HG03039 (cell line): Measurements from ENCODE around the gene ERCC3.

Experiments used
- ATAC-seq: cut with Tn5 transposase; IDR thresholded peaks from one replicate; pipeline ENCODE4 v1.9.1; 2021; ENCODE audit warnings: mild to moderate bottlenecking, moderate library complexity; ENCODE audit not compliant: unreplicated experiment

Gene ERCC3

DNA sequence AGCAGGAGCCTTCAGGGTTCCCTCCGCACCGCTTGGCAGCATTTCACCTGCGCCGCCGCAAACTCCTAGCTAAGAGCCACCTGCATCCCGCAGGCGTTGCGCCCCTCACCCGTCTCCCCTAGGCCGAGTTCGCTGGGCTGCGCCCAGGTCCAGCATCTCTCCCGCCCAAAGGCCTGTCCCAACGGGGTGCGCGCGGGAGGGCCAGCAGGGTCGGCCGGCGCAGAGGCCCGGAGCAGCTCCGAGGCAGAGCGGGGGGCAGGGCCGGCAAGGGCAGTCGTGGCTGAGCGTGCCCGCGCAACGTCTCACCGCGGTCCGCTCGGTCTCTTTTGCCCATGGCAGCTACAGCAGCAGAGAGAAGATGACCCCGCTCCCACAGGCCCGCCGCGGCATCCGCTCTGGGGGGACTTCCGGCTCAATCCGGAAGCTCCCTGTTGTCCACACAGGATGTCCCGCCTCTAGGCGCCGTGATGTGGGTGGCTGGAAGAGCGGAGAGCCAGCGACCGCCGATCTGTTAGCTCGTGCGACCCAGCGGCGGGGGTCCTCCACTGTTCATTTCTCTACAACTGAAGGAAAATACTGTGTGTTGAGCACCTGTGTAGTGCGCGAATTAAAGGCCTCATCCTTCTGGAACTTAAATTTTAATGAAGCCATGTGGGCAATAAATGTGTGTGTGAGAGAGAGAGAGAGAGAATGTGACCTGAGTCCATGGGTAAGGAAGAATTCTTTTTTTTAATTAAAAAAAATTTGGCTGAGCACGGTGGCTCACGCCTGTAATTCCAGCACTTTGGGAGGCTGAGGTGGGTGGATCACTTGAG is at the start of gene ERCC3:
TSS of gene ERCC3 (minus strand) at position 397 of the 815 bp plus-strand sequence. CDS start at position 334, 63 bp downstream.
- peak; percentile 98 for ATAC-seq

DNA sequence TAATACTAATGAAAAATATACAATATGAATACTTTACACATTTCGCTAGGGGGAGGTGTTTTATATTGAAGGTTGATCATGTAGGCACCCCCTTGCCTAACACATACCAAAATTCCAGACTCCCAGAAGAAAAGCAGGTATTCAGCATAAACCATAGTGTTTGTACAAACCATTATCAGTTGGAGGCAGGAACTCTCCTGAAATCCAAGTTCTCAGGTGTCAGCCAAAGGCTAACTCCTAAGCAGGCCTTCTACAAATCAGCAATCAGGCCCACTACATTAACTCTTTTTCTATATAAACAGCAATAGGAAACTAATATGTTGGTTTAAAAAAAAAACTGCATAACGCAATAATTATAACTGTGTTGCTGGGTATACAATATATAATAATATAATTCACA is 49.3 kb upstream of the ERCC3 start:
- no peak for ATAC-seq

DNA sequence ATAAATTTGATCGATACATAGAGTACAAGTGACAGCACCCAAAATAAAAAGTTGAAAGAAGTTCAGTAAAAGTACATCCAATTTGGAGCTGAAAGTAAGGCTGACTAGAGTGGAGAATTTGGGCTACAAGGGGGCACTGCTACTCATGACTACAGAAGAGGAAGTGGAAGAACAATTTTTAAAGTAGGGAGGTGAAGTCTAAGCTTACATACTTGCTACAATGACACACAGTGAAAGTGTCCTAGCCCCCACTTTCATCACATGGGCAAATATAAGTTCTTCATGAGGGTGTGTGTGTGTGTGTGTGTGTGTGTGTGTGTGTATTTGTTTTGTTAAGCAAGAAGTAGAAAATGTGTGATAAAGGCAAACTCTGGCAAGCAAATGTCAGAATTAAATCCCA is 48.2 kb upstream of the ERCC3 start:
- ATAC-seq = peak; percentile 79

DNA sequence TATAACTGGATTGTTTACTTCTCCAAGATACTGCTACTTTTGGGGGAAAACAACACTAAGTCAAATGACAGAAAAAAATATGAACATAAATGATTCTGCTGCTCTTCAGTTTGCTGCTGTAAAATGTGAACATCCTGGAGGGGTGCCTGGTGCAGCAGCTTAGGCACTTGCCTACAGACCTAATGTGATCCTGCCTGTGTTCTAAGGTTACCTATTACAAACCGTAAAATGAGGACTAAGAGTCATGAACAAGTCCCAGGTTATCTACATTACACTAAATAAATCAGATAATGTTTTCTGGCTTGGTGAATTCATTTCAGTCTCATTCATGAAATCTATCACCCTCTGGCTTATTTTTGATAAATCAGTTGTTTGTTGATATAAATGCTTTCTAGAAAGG is 38.4 kb upstream of the ERCC3 start:
- ATAC-seq = no peak

DNA sequence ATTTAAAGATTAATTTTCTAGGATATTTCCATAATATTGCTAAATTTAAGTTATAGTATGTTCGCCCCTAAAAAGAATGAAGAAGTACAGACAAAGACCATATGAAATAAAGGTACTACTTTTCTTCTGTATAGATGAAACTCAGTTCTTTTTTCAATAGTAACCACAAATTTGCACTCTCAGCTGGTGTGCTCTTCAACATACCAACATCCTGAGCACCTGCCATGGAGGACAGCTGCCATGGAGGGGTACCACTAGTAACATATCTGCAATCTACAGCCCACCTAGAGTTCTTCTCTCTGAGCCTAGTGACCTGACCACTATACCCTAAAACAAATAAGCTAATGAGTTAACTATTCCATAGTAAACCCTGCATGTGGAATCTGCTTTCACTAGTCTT is 36.8 kb upstream of the ERCC3 start:
- peak; percentile 58 for ATAC-seq

DNA sequence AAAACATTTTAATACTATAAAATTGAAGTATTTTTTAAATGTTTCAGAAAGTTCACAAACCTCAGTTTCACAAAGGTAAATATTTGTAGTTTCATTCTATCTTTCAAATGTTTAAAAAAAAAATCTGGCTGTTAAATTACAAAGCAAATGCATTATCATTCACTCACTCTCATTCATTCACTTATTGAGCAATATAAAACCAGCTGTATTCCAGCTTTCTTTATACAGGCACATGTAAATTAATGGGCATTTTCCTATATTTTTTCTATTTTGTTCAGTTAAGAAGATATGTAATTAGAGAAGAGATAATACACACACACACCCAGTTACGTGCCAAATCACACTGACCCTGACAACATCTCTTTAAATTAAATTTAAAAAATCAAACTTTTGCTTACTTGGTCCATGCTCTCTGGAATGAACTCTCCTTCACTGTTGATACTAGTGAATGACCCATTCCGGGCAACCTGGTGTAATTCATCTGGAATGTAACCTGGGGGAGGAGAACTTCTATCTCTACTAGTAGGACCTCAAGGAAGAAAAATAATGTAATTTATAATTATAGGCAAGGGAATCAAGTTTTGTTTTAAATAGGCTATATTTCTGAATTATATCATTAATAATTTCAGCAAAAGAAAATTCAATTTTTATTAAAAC is 32.5 kb upstream of the ERCC3 start:
- ATAC-seq = no peak

DNA sequence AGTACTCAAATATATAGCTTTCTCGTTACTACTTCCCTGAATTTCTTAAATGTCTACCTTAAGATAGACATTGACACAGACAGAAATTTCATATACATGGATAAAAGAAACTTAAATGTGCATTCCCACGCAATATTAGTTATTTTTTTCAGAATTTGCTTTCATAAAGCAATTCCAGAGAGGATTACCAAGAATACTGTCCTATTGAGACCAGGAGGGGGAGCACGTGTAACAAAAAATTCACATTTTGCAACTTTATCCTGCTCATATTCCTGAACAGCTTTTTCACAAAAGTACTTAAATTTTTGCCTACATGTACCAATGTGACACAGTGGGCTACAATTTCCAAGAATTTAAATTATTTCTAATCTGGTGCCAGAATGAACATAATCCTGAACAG is 30.7 kb upstream of the ERCC3 start:
- ATAC-seq = no peak

DNA sequence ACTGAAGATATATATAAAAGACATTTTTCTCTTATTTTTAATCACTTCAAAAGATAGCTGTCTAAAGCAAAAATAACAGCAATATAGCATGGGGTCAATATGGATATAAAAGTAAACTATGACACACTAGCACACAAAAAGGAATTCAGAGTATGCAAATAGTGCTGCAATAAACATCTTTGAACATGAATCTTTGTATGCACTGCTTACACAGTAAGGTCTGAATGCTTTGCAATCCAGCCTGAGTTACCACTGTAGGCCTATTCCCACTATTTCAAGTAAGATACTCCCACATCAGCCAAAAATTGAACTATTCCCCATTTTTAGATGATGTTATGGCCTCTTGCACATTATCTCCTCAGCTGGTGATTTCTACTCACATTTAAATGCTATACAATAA is 27.4 kb upstream of the ERCC3 start:
- ATAC-seq = no peak

DNA sequence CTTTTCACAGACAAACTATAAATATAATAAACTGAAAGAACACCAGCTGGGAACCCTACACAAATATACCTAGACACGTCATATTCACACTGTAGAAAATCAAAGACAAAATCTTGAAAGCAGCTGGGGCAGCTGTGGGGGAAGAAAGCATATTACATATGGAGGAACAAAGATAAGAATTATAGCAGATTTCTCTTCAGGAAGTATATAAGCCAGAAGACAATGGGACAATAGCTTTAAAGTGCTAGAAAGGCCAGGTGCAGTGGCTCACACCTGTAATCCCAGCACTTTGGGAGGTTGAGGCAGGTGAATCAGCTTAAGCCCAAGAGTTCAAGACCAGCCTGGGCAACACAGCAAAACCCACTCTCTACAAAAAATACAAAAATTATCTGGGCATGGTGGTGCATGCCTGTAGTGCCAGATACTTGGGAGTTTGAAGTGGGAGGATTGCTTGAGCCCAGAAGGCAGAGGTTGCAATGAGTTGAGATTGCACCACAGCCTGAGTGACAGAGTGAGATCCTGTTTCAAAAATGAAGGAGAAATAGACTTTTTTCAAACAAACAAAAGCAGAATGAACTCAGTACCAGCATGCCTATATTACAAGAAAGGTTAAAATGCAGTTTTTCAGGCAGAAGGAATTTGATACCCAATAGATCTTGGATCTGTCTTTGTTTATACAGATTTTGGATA is 26.8 kb upstream of the ERCC3 start:
- no peak for ATAC-seq

DNA sequence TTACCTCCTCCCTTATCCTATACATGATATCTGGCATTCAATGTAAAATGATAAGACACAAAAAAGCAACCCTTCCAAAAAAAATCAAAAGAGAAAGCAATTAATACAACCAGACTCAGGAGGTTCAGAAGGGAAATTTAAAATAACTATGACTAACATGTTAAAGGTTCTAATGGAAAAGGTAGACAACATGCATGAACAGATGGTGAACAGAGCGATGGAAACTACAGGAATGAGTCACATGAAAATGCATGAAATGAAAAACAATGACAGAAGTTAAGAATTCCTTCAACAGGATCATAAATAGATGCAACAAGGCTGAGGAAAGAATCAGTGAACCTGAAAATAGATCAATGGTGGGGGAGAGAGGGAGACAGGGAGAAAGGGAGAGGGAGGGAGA is 26.1 kb upstream of the ERCC3 start:
- ATAC-seq = no peak

DNA sequence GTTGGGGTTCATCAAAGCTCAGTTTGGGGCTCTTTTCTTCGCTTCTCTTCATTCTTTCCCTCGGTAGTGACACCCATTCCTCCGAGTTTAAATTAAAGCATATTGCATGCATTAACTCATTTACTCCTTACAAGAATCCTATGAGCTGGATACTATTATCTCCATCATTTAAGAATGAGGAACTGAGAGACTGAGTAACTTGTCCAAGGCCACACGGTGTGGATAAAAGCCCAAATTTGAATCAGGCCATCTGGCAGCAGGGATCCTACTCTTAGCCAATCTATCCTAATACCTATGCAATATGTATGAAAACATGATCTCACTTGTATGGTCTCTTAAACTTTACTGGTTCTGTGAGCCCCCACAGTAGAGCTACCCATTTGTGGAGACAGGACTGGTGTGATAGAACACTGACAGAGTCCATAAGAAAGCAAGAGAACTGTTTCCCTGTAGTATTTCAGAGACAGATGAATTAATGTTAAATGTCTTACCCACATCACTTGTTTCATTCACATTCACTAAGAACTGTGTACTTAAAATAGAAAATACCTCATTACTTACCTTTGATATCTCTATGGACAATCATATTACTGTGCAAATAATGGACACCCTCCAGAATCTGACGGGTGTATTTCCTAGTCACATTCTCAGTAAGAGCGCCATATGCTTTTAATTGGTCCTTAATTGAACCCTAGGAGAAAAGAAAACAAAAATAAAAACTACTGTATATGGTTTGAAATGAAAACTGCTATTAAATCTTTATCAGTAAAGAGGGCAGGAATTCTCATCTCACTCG is 20.4 kb upstream of the ERCC3 start:
- no peak for ATAC-seq

DNA sequence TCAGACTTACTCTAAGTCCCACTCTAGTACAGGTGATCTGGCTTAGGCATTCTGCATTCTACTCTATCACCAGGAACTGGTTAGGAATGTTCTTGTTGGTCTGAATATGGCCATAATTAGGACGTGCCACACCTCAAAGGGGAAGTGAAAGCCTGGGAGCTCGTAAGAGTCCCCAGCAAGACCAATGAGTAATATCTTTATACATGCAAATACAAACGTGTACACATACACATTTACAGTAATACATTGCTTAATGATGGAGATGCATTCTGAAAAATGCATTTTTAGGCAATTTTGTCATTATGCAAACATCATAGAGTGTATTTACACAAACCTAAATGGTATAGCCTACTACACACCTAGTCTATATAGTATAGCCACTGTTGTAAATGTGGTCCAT is 19.5 kb upstream of the ERCC3 start:
- ATAC-seq = peak; percentile 94

DNA sequence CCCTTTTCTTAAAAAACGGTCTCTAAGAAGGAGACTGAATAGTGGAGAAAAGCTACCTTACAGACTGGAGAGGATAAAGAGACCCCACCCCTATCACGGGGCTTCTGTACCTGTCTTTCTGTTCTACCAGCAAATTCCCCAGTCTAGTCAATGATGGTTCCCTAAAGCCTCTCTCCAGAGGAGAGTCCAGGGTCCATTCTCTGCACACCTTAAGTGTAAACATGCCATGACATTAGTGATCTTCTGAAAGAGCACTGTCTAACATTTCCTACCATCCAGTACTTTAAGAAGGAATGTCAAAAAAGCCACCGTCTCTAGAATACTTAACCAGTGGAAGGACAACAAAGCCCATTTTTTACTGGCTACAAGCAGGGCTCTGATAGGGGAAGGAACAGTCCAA is 17.0 kb upstream of the ERCC3 start:
- ATAC-seq = no peak

DNA sequence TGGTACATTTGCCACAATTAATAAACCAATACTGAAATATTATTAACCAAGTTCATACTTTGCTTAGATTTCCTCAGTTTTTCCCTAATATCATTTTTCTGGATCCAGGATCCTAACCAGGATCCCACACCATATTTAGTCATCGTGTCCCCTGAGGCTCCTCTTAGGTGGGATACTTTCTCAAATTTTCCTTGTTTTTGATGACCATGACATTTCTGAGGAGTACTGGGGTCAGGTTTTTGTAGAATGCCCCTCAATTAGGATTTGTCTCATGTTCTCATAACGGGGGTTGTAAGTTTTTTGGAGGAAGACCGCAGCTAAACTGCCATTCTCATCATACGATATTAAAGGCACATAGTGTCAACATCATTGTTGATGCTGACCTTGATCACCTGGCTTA is 15.5 kb upstream of the ERCC3 start:
- ATAC-seq = no peak

DNA sequence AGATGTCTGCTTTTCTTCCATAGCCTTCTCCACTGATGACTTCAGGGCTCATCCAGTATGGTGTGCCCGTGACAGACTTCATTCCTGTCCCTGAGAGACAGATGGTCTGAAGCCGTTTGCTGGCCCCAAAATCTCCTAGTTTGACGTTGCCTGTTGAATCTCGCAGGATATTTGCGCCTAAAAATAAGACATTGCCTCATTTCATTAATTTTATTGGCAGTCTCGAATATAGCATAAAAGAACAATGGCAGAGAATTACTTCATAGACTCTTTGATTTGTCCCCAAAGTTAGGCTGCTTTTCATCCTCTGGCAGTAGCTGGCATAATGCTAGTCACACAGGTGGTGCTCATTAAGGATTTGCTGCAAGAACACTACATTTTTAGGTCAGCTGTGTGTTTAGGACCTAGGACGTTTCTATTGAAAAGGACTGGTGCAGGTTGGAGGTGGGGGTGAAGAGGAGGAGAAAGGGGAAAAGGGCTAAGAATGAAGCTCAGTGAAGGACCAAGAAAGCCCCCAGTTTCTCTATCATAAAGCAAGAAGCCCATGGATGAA is 14.7 kb upstream of the ERCC3 start:
- ATAC-seq = no peak

DNA sequence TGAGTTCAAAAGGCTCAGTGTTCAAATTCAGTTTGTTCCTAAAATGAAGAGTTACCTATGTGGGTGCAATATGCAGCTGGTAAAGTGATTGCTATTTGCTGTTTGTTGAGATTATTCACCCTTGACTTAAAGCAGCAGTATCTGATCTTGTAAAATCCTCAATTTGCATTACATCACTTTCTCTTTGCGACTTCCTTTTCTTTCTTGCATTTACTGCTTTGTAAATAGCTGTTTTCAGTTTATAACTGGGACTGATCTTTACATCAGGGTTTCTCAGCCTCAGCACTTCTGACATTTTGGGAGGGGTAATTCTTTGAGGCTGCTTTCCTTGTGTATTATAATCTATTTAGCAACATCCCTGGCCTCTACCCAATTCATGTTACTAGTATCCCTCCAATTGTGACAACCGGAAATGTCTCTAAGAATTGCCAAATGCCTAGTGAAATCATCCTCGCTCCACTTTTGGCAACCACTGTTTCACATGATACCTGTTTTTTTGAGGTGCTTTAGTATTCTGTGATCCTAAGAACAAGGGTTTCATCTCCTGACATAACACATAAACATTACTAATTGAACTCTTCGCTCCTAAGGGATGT is 12.1 kb upstream of the ERCC3 start:
- no peak for ATAC-seq

DNA sequence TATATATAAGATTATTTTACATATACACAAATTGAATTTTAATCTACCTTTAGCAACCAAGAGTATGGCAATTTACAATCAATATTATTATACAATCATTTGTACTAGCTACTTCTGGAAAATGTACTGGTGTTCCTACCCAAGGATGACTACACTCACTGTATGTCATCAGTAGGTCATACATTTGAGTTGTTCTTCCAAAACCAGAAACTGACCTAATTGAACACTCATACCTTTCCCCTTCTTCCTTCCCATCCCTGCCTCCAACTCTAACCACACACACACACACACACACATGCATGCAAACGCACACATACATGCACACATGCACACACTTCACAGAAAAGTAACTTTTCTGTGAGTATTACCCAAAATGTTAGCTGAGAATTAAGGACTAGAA is 8.2 kb upstream of the ERCC3 start:
- no peak for ATAC-seq

DNA sequence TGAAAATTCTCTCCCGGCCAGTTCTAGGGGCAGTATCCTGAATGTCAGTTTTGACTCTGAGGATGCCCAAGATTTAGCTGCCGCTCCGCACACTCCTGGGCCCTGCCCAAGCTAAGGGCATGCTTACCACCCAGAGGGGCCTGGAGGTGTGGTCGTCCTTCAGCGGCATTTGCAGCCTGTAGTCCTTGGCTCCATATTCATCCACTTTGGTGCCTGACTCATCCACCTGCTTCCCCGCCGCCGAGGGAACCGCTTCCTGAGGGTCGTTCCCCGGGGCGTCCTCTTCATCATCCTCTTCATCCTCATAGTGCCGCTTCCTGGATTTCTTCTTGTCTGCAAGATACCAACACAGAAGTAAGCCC is 577 bp downstream of the ERCC3 start:
- ATAC-seq = no peak

DNA sequence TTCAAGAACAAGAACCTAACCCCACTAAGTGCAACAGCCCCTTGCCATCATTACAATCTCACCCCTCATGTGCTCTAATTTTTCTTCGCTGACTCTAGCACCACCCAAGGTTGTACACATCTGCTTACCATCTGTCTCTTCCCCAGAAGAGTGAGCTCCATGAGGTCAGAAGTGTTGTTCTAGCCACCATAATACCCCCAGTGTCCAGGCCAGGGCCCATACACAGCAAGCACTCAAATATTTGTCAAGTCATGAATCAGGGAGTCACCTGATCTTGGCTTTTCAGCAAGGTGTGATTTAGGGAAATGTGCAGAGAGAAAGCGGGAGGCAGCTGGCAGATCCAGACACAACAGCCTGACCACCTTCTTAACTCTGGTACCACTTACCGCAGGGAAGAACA is 5.7 kb downstream of the ERCC3 start:
- ATAC-seq = no peak

DNA sequence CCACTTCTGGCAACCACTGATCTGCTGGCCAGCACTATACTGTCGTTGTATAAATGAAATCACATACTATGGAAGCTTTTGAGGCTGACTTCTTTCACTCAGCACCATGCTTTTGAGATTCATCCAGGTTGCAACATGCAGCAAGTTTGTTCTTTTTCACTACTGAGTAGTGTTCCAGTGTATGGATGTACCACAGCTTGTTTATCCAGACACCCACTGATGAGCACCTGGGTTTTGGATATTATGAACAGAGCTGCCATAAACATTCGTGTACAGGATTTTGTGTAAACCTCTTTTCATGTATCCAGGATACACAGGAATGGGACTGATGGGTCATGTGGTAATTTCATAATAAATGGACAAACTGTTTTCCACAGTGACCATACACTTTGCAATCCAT is 10.7 kb downstream of the ERCC3 start:
- no peak for ATAC-seq

DNA sequence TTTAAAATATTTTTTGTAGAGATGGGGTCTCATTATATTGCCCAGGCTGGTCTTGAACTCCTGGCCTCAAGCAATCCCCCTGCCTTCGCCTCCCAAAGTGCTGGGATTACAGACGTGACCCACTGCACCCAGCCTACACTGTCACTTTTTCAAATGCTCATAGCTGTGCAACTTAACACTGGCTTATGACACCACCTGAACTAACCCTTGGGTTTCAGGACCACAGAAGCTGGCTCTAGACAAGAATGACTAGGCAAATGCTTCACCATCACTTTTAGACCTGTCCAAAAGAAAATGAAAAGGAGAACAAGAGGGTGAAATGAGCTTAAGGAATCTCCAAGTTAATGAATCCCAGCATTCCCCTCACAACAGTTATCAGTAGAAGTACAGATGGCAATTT is 13.3 kb downstream of the ERCC3 start:
- no peak for ATAC-seq
